Right ventricle myocardium superior (tissue), 1 donor: ENCODE data around the gene TRIP6. TPM values are rescaled to one million over a fixed set of nuclear protein-coding genes. Genes with fewer than 3 reads are reported as not detected.
A peak's percentile ranks its signal among the peaks of the same experiment; 100 is the strongest.
"Not testable (repeated sequence)": the region's sequence is repeated elsewhere in the genome, so short reads cannot be mapped to it uniquely, and the experiment has no call there.

Source experiments
- ATAC-seq: fragments of 200-7000 bp; cut with Tn5 transposase; one replicate; pipeline ENCODE4 v1.9.1; 2020; ENCODE audit warnings: mild to moderate bottlenecking; ENCODE audit not compliant: poor library complexity
- DNase-seq: peaks from one replicate; pipeline ENCODE4 v3.0.0-alpha.2; 2020
- intact Hi-C: fragments of 100-400 bp; cut with DNase I; formaldehyde crosslinking; loops from one replicate; pipeline ENCODE4 v1.11.2; 2022
- total RNA-seq: library from RNA; stranded (reverse); fragmentation: NEBNext Ultra II Directional; extraction: Animal tissue kit (Norgen Biotek cat#: 25700); gene quantifications from one replicate; pipeline ENCODE4 v1.2.1, GENCODE V29; 2021
- donor health status: DM: no; HTN: yes; CAD: no; lungs with severe emphysema.

Gene TRIP6
- total RNA-seq, 1 donor from 2014 or later = 12.6 TPM

GRCh38 chr7:100895956-100896731 is 29.0 kb downstream of the TRIP6 start:
- DNase-seq = no peak
- intact Hi-C loops = loop anchor here (10.0 kb wide), 1 partner anchor 239 kb away; no protein-coding TSS in a partner anchor
- peak; percentile 17 for ATAC-seq

GRCh38 chr7:100896732-100897608 is 29.8 kb downstream of the TRIP6 start:
- ATAC-seq (peak; percentile 38), DNase-seq (peak; percentile 67)
- intact Hi-C loops = loop anchor here (1.0 to 10.0 kb wide), 2 partner anchors 162 to 238 kb away; no protein-coding TSS in a partner anchor

DNA sequence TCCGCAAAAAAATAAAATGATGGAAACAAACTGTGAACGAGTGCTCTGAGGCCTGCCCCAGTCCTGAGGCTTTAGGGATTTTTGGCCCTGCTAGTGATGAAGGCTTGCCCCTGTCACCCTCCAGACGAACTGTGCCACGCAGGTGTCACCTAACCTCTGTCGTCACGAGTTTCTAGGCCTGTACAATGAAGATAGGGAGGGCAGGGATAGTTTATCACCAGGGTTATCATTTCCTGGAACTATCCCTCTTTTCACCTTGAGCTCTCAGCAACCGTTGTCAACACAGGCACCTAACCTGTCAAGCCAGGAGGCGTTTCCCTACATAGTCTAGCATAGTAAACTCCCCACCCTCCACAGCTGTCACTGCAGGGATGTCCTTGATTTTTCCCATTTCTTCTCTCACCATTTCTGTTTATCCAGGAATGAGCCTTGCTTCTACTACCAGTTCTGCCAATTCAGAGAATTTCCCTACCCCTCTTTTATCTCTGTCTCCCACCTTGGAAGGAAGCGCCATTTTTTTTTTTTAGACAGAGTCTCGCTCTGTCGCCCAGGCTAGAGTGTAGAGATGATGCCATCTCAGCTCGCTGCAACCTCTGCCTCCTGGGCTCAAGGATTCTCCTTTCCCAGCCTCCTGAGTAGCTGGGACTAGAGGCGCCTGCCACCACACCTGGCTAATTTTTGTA is 30.7 kb downstream of the TRIP6 start:
- ATAC-seq = no peak

DNA sequence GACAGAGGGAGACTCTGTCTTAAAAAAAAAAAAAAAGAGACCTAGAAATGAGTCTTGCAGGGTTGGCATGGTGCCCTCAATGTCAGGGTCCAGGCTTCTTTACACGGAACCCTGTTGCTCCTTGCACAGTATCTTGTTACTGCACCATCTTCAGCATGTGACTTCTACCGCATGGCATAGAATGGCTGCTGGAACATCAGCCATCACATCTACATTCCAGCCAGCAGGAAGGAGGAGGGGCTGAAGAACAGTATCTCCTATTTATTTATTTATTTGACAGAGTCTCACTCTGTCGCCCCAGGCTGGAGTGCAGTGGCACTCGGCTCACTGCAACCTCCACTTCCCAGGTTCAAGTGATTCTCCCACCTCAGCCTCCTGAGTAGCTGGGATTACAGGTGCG is 32.2 kb downstream of the TRIP6 start:
- DNase-seq = no peak
- intact Hi-C loops = loop anchor here (10.0 kb wide), 1 partner anchor 235 kb away; no protein-coding TSS in a partner anchor
- no peak for ATAC-seq

More for the DNA sequence above, 30.7 kb downstream of the TRIP6 start:
- DNase-seq = no peak
- intact Hi-C loops = loop anchor here (1.0 to 10.0 kb wide), 2 partner anchors 161 to 237 kb away; no protein-coding TSS in a partner anchor

DNA sequence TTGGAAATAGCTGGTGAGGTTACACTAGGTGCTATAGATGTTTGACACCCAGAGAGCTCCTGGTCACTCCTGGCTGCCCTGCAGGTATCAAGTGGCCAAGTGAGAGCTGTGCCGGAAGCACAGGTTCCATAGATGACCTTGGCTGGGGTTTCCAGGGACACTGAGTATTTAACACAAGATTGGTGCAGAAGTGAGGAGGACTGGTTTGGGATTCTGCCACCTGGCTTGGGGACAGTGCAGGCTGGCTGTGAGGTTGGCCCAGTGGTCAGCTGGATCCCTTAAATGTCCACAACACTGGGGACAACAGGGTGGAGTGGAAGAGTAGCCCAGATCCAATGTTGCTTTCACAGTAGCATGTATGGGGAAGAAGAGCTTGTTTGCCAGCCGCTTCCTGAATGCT is 33.8 kb downstream of the TRIP6 start:
- DNase-seq (no peak), ATAC-seq (no peak)
- intact Hi-C loops = no loop called here

GRCh38 chr7:100901921-100902332 is 34.7 kb downstream of the TRIP6 start:
- intact Hi-C loops = no loop called here
- DNase-seq = no peak
- ATAC-seq = no peak

- intact Hi-C loops = no loop called here
- ATAC-seq (no peak), DNase-seq (no peak)
Observed at GRCh38 chr7:100902638-100903037, 35.5 kb downstream of the TRIP6 start.

- intact Hi-C loops = no loop called here
- ATAC-seq = no peak
- DNase-seq = no peak
Observed at GRCh38 chr7:100908512-100908911, 41.3 kb downstream of the TRIP6 start.

DNA sequence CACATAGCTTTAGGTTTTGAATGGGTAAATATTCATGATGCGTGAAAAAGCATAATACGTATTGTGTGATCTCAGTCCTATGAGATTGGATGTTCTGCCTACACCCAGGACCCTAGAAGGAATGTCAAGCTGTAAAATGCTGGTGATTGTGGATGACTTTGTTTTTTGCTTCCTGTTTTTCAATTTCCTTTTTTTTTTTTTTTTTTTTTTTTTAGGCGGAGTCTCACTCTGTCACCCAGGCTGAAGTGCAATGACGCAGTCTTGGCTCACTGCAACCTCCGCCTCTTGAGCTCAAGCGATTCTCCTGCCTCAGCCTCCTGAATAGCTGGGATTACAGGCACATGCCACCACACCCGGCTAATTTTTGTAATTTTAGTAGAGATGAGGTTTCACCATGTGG is 43.3 kb downstream of the TRIP6 start:
- DNase-seq = peak; percentile 53
- intact Hi-C loops, ATAC-seq: not testable (repeated sequence)

DNA sequence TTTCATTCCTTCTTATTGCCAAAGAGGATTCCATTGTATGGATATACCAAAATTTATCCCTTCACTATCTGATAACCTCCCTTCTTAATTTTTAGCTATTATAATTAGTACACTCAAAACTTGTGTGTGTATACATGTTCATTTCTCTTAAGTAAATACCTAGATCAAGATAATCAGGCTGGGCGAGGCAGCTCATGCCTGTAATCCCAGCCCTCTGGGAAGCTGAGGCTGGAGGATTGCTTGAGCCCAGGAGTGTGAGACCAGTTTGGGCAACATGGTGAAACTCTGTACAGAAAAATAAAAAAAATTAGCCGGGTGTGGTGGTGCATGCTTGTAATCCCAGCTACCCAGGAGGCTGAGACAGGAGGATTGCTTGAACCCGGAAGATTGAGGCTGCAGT is 44.3 kb downstream of the TRIP6 start:
- intact Hi-C loops = no loop called here
- ATAC-seq (no peak), DNase-seq (no peak)

GRCh38 chr7:100914208-100914878 is 47.2 kb downstream of the TRIP6 start:
- no peak for DNase-seq
- intact Hi-C loops = no loop called here
- peak; percentile 36 for ATAC-seq

DNA sequence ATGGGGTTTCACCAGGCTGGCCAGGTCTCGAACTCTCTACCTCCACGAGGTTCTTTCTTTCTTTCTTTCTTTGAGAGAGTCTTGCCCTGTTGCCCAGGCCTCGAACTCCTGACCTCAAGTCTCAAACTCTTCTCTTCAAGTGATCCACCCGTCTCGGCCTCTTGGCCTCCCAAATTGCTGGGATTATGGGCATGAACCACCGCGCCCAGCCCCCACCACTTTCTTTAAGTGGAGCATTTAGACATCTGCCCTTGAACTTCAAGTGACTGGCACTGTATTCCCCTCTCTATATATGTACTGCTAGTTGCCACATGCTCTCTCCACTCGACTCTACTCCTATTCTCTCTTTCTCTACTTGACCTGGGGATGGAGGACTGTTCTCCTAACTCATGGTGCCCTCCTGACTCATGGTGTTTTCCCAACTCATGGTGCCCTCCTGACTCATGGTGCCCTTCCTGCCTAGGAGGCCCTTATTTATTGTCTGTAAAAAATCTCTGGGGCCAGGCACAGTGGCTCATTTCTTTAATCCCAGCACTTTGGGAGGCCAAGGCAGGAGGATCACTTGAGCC is 47.8 kb downstream of the TRIP6 start:
- DNase-seq (no peak), ATAC-seq (no peak)
- intact Hi-C loops = no loop called here

- DNase-seq, intact Hi-C loops, ATAC-seq: not testable (repeated sequence)
Observed at GRCh38 chr7:100919335-100919734, 52.1 kb downstream of the TRIP6 start.

- ATAC-seq, DNase-seq, intact Hi-C loops: not testable (repeated sequence)
Observed at GRCh38 chr7:100919779-100920437, 52.7 kb downstream of the TRIP6 start.

- no peak for ATAC-seq
- DNase-seq = no peak
- intact Hi-C loops = no loop called here
Observed at GRCh38 chr7:100921039-100921438, 53.9 kb downstream of the TRIP6 start.
